Uterus (tissue), 2 donors: ENCODE data around the gene GSAP.

Source experiments
- POLR2A ChIP-seq, 2 donors: fragments of 450-650 bp; IDR thresholded peaks; one replicate each; pipeline ENCODE4 v1.6.1; 2016; ENCODE audit warnings: antibody characterized with exemption in 2 of 2, mild to moderate bottlenecking in 1 of 2, moderate library complexity in 1 of 2
- TF ChIP-seq, protein P1 (sequence below), 4 experiments: fragments of 200-600 bp in 2 of 4; fragments of 450-650 bp in 2 of 4; sonication (generic) in 2 of 4; IDR thresholded peaks; one replicate each; pipeline ENCODE4 v1.5.1; 2016 to 2019; ENCODE audit warnings: antibody characterized with exemption in 4 of 4, mild to moderate bottlenecking in 2 of 4, moderate library complexity in 1 of 4

DNA sequence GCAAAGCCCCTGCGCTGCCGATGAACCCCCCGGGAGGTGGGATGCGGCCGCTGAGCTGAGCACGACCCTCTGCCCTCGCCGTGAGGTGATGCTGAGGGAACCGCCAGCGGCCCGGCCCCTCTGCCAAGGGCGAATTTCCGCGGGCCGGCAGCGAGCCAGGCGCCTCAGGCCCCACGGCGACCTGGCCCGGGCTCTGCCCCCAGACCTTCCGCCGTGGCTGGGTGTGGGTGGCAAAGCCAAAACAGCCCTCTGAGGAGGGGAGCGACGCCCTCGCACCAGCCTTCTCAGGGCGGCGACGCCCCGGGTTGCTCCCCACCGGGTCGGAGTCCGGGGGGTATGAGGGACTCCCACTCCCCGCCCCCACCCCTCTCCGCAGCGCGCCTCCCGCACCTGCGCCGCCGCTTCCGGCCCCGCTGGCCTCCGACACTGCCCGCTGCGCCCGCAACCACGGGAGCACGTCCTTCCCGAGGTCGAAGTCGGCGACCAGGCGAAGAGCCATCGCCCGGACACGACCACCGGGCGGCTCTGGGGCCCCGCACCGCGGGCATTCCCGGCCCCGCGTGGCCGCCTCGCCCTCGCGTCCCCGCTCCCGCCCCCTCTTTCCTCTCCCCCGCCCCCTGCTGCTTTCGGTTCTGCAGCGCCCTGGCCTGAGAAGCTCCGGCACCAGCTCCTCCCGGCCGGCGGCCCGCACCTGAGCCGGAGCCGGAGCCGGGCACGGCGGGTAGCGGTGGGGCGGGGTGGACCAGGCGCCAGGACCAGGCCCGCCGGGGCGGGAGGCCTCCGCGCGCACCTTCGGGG lies at the start of gene GSAP:
- TF ChIP-seq, protein P1, sequence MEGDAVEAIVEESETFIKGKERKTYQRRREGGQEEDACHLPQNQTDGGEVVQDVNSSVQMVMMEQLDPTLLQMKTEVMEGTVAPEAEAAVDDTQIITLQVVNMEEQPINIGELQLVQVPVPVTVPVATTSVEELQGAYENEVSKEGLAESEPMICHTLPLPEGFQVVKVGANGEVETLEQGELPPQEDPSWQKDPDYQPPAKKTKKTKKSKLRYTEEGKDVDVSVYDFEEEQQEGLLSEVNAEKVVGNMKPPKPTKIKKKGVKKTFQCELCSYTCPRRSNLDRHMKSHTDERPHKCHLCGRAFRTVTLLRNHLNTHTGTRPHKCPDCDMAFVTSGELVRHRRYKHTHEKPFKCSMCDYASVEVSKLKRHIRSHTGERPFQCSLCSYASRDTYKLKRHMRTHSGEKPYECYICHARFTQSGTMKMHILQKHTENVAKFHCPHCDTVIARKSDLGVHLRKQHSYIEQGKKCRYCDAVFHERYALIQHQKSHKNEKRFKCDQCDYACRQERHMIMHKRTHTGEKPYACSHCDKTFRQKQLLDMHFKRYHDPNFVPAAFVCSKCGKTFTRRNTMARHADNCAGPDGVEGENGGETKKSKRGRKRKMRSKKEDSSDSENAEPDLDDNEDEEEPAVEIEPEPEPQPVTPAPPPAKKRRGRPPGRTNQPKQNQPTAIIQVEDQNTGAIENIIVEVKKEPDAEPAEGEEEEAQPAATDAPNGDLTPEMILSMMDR (IDR thresholded peaks at IDR 0.05): no peak
- peak in 1 of 2 donors; percentile 28 for TF ChIP-seq POLR2A (IDR thresholded peaks at IDR 0.05)
